Measurements from ENCODE around the gene DNAH7. TPM values are rescaled to one million over a fixed set of nuclear protein-coding genes. Genes with fewer than 3 reads are reported as not detected.

Gene DNAH7
- total RNA-seq, 1 experiment from 2014 or later, result 0.09 TPM

- no peak overlapping the region for H2AK5ac ChIP-seq (ENCODE audit: insufficient read length, low read length)
- H4K8ac ChIP-seq (replicated peaks; ENCODE audit: insufficient read length, low read depth, low read length), result no peak overlapping the region
- H4K20me1 ChIP-seq (ENCODE audit: control insufficient read depth, insufficient read depth, insufficient read length), result no peaks in the 10 kb centered on the region
- H3K4me2 ChIP-seq (ENCODE audit: insufficient read depth, insufficient read length, low read length), result no peak overlapping the region
- no peaks in the 10 kb centered on the region for H3K9me3 ChIP-seq (ENCODE audit: control insufficient read depth, low read depth, low read length)
- no peaks in the 10 kb centered on the region for H3K27me3 ChIP-seq (ENCODE audit: insufficient read depth, low read length)
- Mint-ChIP-seq H3K36me3 (ENCODE audit: insufficient read depth in 1 of 3, low read depth in 3 of 3) (peaks cover 0 to 5% (median 5%) of the 10 kb centered on the region in 3 experiments; a peak in 4 of 7 replicates), H3K4me3 (no peak overlapping the region), H3K4me1 (peaks cover 4 to 12% of the 10 kb centered on the region in 2 experiments; a peak in 2 of 4 replicates), H3K9me3 (peaks cover 5 to 7% of the 10 kb centered on the region in 2 experiments; a peak in 1 of 5 replicates), H3K27me3 (ENCODE audit: low read depth) (no peaks in the 10 kb centered on the region), H3K27ac (no peak overlapping the region)
- H4K5ac ChIP-seq (ENCODE audit: insufficient read length, low read depth, low read length), result no peak overlapping the region
- H2BK15ac ChIP-seq (ENCODE audit: low read depth, low read length), result no peak overlapping the region
- H4K91ac ChIP-seq (ENCODE audit: insufficient read length, low read depth, low read length), result no peak overlapping the region
- no peak overlapping the region for H3K27ac ChIP-seq (ENCODE audit: insufficient read length, low read depth, low read length)
- no peaks in the 10 kb centered on the region for H3K79me2 ChIP-seq (ENCODE audit: insufficient read depth, low read length)
- no peaks in the 10 kb centered on the region for H3K79me1 ChIP-seq (ENCODE audit: insufficient read depth, low read depth, low read length, poor library complexity, severe bottlenecking)
- no peak overlapping the region for H3K18ac ChIP-seq (ENCODE audit: insufficient read length, low read depth, low read length)
- no peak overlapping the region for H2BK12ac ChIP-seq (ENCODE audit: insufficient read length, low read depth, low read length)
- H3K23me2 ChIP-seq (ENCODE audit: insufficient read length, low read depth, low read length, poor library complexity, severe bottlenecking), result no peaks in the 10 kb centered on the region
- no CpG with 5 or more reads among the region's 3 CpGs for WGBS (ENCODE audit: extremely low coverage, insufficient read length, low lambda C conversion rate)
- no peak overlapping the region for H2BK5ac ChIP-seq (ENCODE audit: insufficient read length, low read length)
- H3T11ph ChIP-seq (ENCODE audit: low read length), result no peak overlapping the region
- no peaks in the 10 kb centered on the region; the same call in 1 of the 2 replicates for H3K4me1 ChIP-seq (ENCODE audit: insufficient read depth, low read length)
- no peak overlapping the region for H3K14ac ChIP-seq (ENCODE audit: insufficient read depth, low read length)
- H3K9ac ChIP-seq (ENCODE audit: extremely low read depth, insufficient read length, low read length), result no peak overlapping the region
- no peak overlapping the region for H2BK20ac ChIP-seq (ENCODE audit: low read depth, low read length, poor library complexity, severe bottlenecking)
- no peak for DNase-seq
- H3K56ac ChIP-seq (ENCODE audit: insufficient read length, low read depth, low read length), result no peak overlapping the region
- no peak overlapping the region for H3K23ac ChIP-seq (ENCODE audit: insufficient read length, low read depth, low read length)
- H2AFZ ChIP-seq (ENCODE audit: low read length), result no peak overlapping the region
- H2BK120ac ChIP-seq (ENCODE audit: low read depth, low read length, poor library complexity, severe bottlenecking), result no peak overlapping the region
- TF ChIP-seq CTCF (conservative IDR thresholded peaks at IDR 0.05), result no peak
- H3K4ac ChIP-seq (ENCODE audit: low read depth, low read length), result no peak overlapping the region
Measured at GRCh38 chr2:195758846-195759245, 309.8 kb downstream of the DNAH7 start.

Measured in H9 (cell line).